Measurements from ENCODE around the gene MIEN1.
"Not testable (repeated sequence)": the region's sequence is repeated elsewhere in the genome, so short reads cannot be mapped to it uniquely, and the experiment has no call there.

The MIEN1 gene

GRCh38 chr17:39740357-39741111 is 10.2 kb upstream of the MIEN1 start:
- no peak for TF ChIP-seq ZNF274 (IDR thresholded peaks at IDR 0.05; ENCODE audit: low read depth, low read length)
- no peak overlapping the region for H3K4me3 ChIP-seq (ENCODE audit: low read length)

- TF ChIP-seq ZNF274 (IDR thresholded peaks at IDR 0.05; ENCODE audit: low read depth, low read length) = no peak
- H3K4me3 ChIP-seq (ENCODE audit: low read length) = no peak overlapping the region
These were observed 9.6 kb upstream of the MIEN1 start for GRCh38 chr17:39739885-39740356.

- no peak for TF ChIP-seq ZNF274 (IDR thresholded peaks at IDR 0.05; ENCODE audit: low read depth, low read length)
- H3K4me3 ChIP-seq (ENCODE audit: low read length) = no peak overlapping the region
These were observed 8.9 kb upstream of the MIEN1 start for GRCh38 chr17:39738983-39739884.

- no peak for TF ChIP-seq ZNF274 (IDR thresholded peaks at IDR 0.05; ENCODE audit: low read depth, low read length)
- no peak overlapping the region for H3K4me3 ChIP-seq (ENCODE audit: low read length)
These were observed 8.2 kb upstream of the MIEN1 start for GRCh38 chr17:39738568-39738901.

GRCh38 chr17:39737760-39738567 is 7.6 kb upstream of the MIEN1 start, which contains the start of gene GRB7:
Gene GRB7 (plus strand): TSS chr17:39737938. CDS start chr17:39742302, 4,364 bp downstream.
- H3K4me3 ChIP-seq (ENCODE audit: low read length) = no peak within 1 kb of the TSS
- no peak for TF ChIP-seq ZNF274 (IDR thresholded peaks at IDR 0.05; ENCODE audit: low read depth, low read length)

- H3K4me3 ChIP-seq (ENCODE audit: low read length) = no peak overlapping the region
- TF ChIP-seq ZNF274 (IDR thresholded peaks at IDR 0.05; ENCODE audit: low read depth, low read length) = no peak
These were observed 7.0 kb upstream of the MIEN1 start for GRCh38 chr17:39737206-39737759.

GRCh38 chr17:39736319-39737165 is 6.2 kb upstream of the MIEN1 start:
- TF ChIP-seq ZNF274 (IDR thresholded peaks at IDR 0.05; ENCODE audit: low read depth, low read length) = no peak
- no peak overlapping the region for H3K4me3 ChIP-seq (ENCODE audit: low read length)

GRCh38 chr17:39735882-39736281 is 5.5 kb upstream of the MIEN1 start:
- no peak overlapping the region for H3K4me3 ChIP-seq (ENCODE audit: low read length)
- no peak for TF ChIP-seq ZNF274 (IDR thresholded peaks at IDR 0.05; ENCODE audit: low read depth, low read length)

- H3K4me3 ChIP-seq (ENCODE audit: low read length) = no peak overlapping the region
- no peak for TF ChIP-seq ZNF274 (IDR thresholded peaks at IDR 0.05; ENCODE audit: low read depth, low read length)
These were observed 2.3 kb upstream of the MIEN1 start for GRCh38 chr17:39732586-39732985.

- no peak for TF ChIP-seq ZNF274 (IDR thresholded peaks at IDR 0.05; ENCODE audit: low read depth, low read length)
- peak overlapping the region; percentile 77 for H3K4me3 ChIP-seq (ENCODE audit: low read length)
These were observed 966 bp downstream of the MIEN1 start for GRCh38 chr17:39729280-39729851.

- no peak overlapping the region for H3K4me3 ChIP-seq (ENCODE audit: low read length)
- TF ChIP-seq ZNF274 (IDR thresholded peaks at IDR 0.05; ENCODE audit: low read depth, low read length) = no peak
These were observed 2.8 kb downstream of the MIEN1 start for GRCh38 chr17:39727556-39727955.

- H3K4me3 ChIP-seq (ENCODE audit: low read length) = no peak overlapping the region
- TF ChIP-seq ZNF274 (IDR thresholded peaks at IDR 0.05; ENCODE audit: low read depth, low read length) = no peak
These were observed 3.7 kb downstream of the MIEN1 start for GRCh38 chr17:39726617-39727016.

GRCh38 chr17:39725923-39726322 is 4.4 kb downstream of the MIEN1 start:
- H3K4me3 ChIP-seq (ENCODE audit: low read length) = not testable (repeated sequence)

Data from GM08714 (cell line).